ENCODE results near the gene ANKRD18A. TPM values are rescaled to one million over a fixed set of nuclear protein-coding genes. Genes with fewer than 3 reads are reported as not detected.
"Not testable (repeated sequence)": the region's sequence is repeated elsewhere in the genome, so short reads cannot be mapped to it uniquely, and the experiment has no call there.

ANKRD18A gene
- total RNA-seq, 1 donor from 2014 or later, result 0.24 TPM

- DNase-seq (ENCODE audit: low read depth), result not testable (repeated sequence)
Measured at GRCh38 chr9:38546497-38547163, 73.8 kb downstream of the ANKRD18A start.

GRCh38 chr9:38540535-38540934 lies 79.9 kb downstream of the ANKRD18A start:
- DNase-seq (ENCODE audit: low read depth), result not testable (repeated sequence)

GRCh38 chr9:38529317-38529716 lies 91.1 kb downstream of the ANKRD18A start:
- no peak for DNase-seq (ENCODE audit: low read depth)

DNA sequence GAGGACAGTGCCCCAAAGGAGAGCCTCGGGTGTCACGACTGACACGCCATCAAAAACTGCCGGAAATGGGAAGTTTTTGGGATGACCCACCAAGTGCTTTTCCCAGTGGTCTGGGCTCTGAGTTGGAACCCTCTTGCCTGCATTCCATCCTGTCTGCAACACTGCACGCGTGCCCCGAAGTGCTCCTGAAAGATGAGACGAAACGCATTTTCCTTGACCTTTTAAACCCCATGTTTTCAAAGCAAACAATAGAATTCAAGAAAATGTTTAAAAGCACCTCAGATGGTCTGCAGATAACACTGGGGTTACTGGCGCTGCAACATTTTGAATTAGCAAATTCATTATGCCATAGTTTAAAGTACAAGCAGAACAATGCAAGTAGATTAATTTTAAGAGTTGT lies 92.9 kb downstream of the ANKRD18A start:
- no peak for DNase-seq (ENCODE audit: low read depth)

GRCh38 chr9:38526591-38526990 lies 93.8 kb downstream of the ANKRD18A start:
- DNase-seq (ENCODE audit: low read depth), result no peak

- no peak for DNase-seq (ENCODE audit: low read depth)
Measured at GRCh38 chr9:38523121-38523520, 97.3 kb downstream of the ANKRD18A start.

- DNase-seq (ENCODE audit: low read depth), result no peak
Measured at GRCh38 chr9:38521762-38522161, 98.6 kb downstream of the ANKRD18A start.

Other genes with a start within 250 kb of the ANKRD18A start
- 147 and 166 TPM in 2 replicates for gene ALDH1B1, start 227.9 kb downstream of the ANKRD18A start, total RNA-seq
- gene IGFBPL1, start 196.1 kb downstream of the ANKRD18A start, total RNA-seq, result 22.9 and 37.9 TPM in 2 replicates
- gene FAM240B, start 99.5 kb upstream of the ANKRD18A start, total RNA-seq, result not detected in 2 replicates